Measurements from ENCODE around the gene MIA2. TPM values are rescaled to one million over a fixed set of nuclear protein-coding genes. Genes with fewer than 3 reads are reported as not detected.

MIA2 gene
- polyA plus RNA-seq, 1 of the 3 experiments (the other 2 are of a cell fraction) = 2.6 TPM

- TF ChIP-seq MAX (IDR thresholded peaks at IDR 0.05; ENCODE audit: low read depth) = no peak
- TF ChIP-seq EP300 (IDR thresholded peaks at IDR 0.05; ENCODE audit: borderline replicate concordance in 1 of 2, low read depth in 1 of 2, low read length in 1 of 2) = no peak
- no peak for TF ChIP-seq MEF2A (IDR thresholded peaks at IDR 0.05; ENCODE audit: borderline replicate concordance, low read depth)
- no peak for TF ChIP-seq CHD2 (IDR thresholded peaks at IDR 0.05; ENCODE audit: low read length, partially characterized antibody)
- TF ChIP-seq MXI1 (IDR thresholded peaks at IDR 0.05; ENCODE audit: low read depth, low read length) = no peak
- no peak for TF ChIP-seq JUND (IDR thresholded peaks at IDR 0.05)
- no peak for TF ChIP-seq SIN3A (IDR thresholded peaks at IDR 0.05; ENCODE audit: borderline replicate concordance, low read depth, low read length)
- no peak for TF ChIP-seq NFIC (IDR thresholded peaks at IDR 0.05; ENCODE audit: borderline replicate concordance)
- TF ChIP-seq USF1 (IDR thresholded peaks at IDR 0.05; ENCODE audit: borderline replicate concordance, low read depth) = no peak
- TF ChIP-seq FOXJ3 (CRISPR knock-in tag; IDR thresholded peaks at IDR 0.05) = no peak
- no peak for TF ChIP-seq TCF12 (IDR thresholded peaks at IDR 0.05)
- no peak for TF ChIP-seq PBX3 (IDR thresholded peaks at IDR 0.05)
- no peak for TF ChIP-seq RXRA (IDR thresholded peaks at IDR 0.05; ENCODE audit: borderline replicate concordance, low read depth)
- TF ChIP-seq TEAD4 (IDR thresholded peaks at IDR 0.05; ENCODE audit: borderline replicate concordance, insufficient read depth) = no peak
- POLR2A ChIA-PET = no interaction called here
- Histone ChIP-seq H3K36me3 (replicated peaks in 1 of 2; ENCODE audit: control insufficient read depth in 1 of 2, insufficient read depth in 2 of 2, low read length in 1 of 2) (no peaks in the 10 kb centered on the region), H3K4me3 (ENCODE audit: low read depth in 2 of 2, low read length in 1 of 2) (no peak overlapping the region), H3F3A (replicated peaks; ENCODE audit: insufficient read depth) (no peaks in the 10 kb centered on the region), H3K9me3 (no peaks in the 10 kb centered on the region), H3K79me2 (ENCODE audit: insufficient read depth) (no peaks in the 10 kb centered on the region), H4K20me1 (ENCODE audit: insufficient read depth) (no peaks in the 10 kb centered on the region), H3K4me2 (no peak overlapping the region), H3K27ac (ENCODE audit: low read depth in 2 of 2, low read length in 1 of 2) (no peak overlapping the region), H3K9ac (no peak overlapping the region), H3K4me1 (ENCODE audit: control insufficient read depth in 1 of 2, insufficient read depth in 2 of 2, low read depth in 1 of 2, low read length in 1 of 2) (no peaks in the 10 kb centered on the region; a peak in 1 of 4 replicates), H3K9me2 (no peaks in the 10 kb centered on the region), H3K27me3 (ENCODE audit: insufficient read depth) (no peaks in the 10 kb centered on the region), H2AFZ (ENCODE audit: low read depth) (no peak overlapping the region)
- DNase-seq = no peak
- CTCF ChIA-PET = no interaction called here
- 87% methylated on average over 8 of the region's 8 CpGs for WGBS (ENCODE audit: low lambda C conversion rate)
Observed at GRCh38 chr14:39316830-39317553, 83.3 kb downstream of the MIA2 start.

GRCh38 chr14:39318574-39318973, 84.9 kb downstream of the MIA2 start:
- ChIA-PET POLR2A (no interaction called here), CTCF (interaction anchor here (0.6 kb wide), 1 partner anchor 9 kb away, joined by 3 read pairs; no protein-coding TSS in a partner anchor)
- Histone ChIP-seq H3K27ac (ENCODE audit: low read depth in 2 of 2, low read length in 1 of 2) (no peak overlapping the region), H3K9ac (no peak overlapping the region), H3K36me3 (replicated peaks in 1 of 2; ENCODE audit: control insufficient read depth in 1 of 2, insufficient read depth in 2 of 2, low read length in 1 of 2) (no peaks in the 10 kb centered on the region), H3K9me2 (no peaks in the 10 kb centered on the region), H3K27me3 (ENCODE audit: insufficient read depth) (no peaks in the 10 kb centered on the region), H3K4me1 (ENCODE audit: control insufficient read depth in 1 of 2, insufficient read depth in 2 of 2, low read depth in 1 of 2, low read length in 1 of 2) (no peaks in the 10 kb centered on the region; a peak in 1 of 4 replicates), H3K9me3 (no peaks in the 10 kb centered on the region), H4K20me1 (ENCODE audit: insufficient read depth) (no peaks in the 10 kb centered on the region), H3F3A (replicated peaks; ENCODE audit: insufficient read depth) (no peaks in the 10 kb centered on the region), H2AFZ (ENCODE audit: low read depth) (no peak overlapping the region), H3K79me2 (ENCODE audit: insufficient read depth) (no peaks in the 10 kb centered on the region), H3K4me3 (ENCODE audit: low read depth in 2 of 2, low read length in 1 of 2) (no peak overlapping the region), H3K4me2 (no peak overlapping the region)
- WGBS (ENCODE audit: low lambda C conversion rate) = 87% methylated on average over 2 of the region's 2 CpGs
- DNase-seq = no peak
- TF ChIP-seq GABPA (IDR thresholded peaks at IDR 0.05; ENCODE audit: low read depth) (no peak), RFX5 (IDR thresholded peaks at IDR 0.05; ENCODE audit: low read length) (no peak), JUND (IDR thresholded peaks at IDR 0.05) (no peak), YY1 (IDR thresholded peaks at IDR 0.05; ENCODE audit: low read depth) (no peak), FOXJ3 (CRISPR knock-in tag; IDR thresholded peaks at IDR 0.05) (no peak), EP300 (IDR thresholded peaks at IDR 0.05; ENCODE audit: borderline replicate concordance in 1 of 2, low read depth in 1 of 2, low read length in 1 of 2) (no peak), NFIC (IDR thresholded peaks at IDR 0.05; ENCODE audit: borderline replicate concordance) (no peak), CHD2 (IDR thresholded peaks at IDR 0.05; ENCODE audit: low read length, partially characterized antibody) (no peak), ELF1 (IDR thresholded peaks at IDR 0.05) (no peak), FOSL2 (IDR thresholded peaks at IDR 0.05; ENCODE audit: borderline replicate concordance, low read depth) (no peak), USF2 (IDR thresholded peaks at IDR 0.05; ENCODE audit: borderline replicate concordance, low read depth, low read length) (no peak)
